Trophoblast cell (in vitro differentiated cells and primary cell): ENCODE measurements around the gene ZC3H12D.
"Not testable (repeated sequence)": the region's sequence is repeated elsewhere in the genome, so short reads cannot be mapped to it uniquely, and the experiment has no call there.

ENCODE experiments used
- DNase-seq, 2 donors: peaks; one replicate each; pipeline ENCODE4 v3.0.0-alpha.2; 2016
- H2AFZ ChIP-seq: 2 replicates; pipeline ENCODE4 v1.6.1; 2013; ENCODE audit warnings: low read length, moderate library complexity, mild to moderate bottlenecking; ENCODE audit not compliant: insufficient read depth, poor library complexity
- H2AK5ac ChIP-seq: 2 replicates; pipeline ENCODE4 v1.6.1; 2013; ENCODE audit warnings: mild to moderate bottlenecking, low read length
- H2BK120ac ChIP-seq: 2 replicates; pipeline ENCODE4 v1.6.1; 2013; ENCODE audit warnings: low read length, mild to moderate bottlenecking, moderate library complexity; ENCODE audit not compliant: insufficient read depth, poor library complexity
- H2BK12ac ChIP-seq: 2 replicates; pipeline ENCODE4 v1.6.1; 2013; ENCODE audit warnings: mild to moderate bottlenecking, low read length, moderate library complexity
- H2BK5ac ChIP-seq: 2 replicates; pipeline ENCODE4 v1.6.1; 2013; ENCODE audit warnings: low read length, low read depth, moderate library complexity, mild to moderate bottlenecking; ENCODE audit not compliant: poor library complexity
- H3K14ac ChIP-seq: 2 replicates; pipeline ENCODE4 v1.6.1; 2013; ENCODE audit warnings: mild to moderate bottlenecking, low read length
- H3K18ac ChIP-seq: 2 replicates; pipeline ENCODE4 v1.6.1; 2013; ENCODE audit warnings: mild to moderate bottlenecking, low read length
- H3K23ac ChIP-seq: 2 replicates; pipeline ENCODE4 v1.6.1; 2013; ENCODE audit warnings: low read length
- H3K27ac ChIP-seq: 2 replicates; pipeline ENCODE4 v1.5.1; 2013; ENCODE audit warnings: low read depth, mild to moderate bottlenecking, inconsistent platforms, low read length, moderate library complexity
- H3K27me3 ChIP-seq: 2 replicates; pipeline ENCODE4 v1.6.1; 2013; ENCODE audit warnings: inconsistent platforms, mild to moderate bottlenecking, low read length, moderate library complexity; ENCODE audit not compliant: insufficient read depth
- H3K36me3 ChIP-seq, 2 experiments: 1 replicate in 1 of 2; 2 replicates in 1 of 2; pipeline ENCODE4 v1.6.1; 2013; ENCODE audit warnings: low read length in 2 of 2, mild to moderate bottlenecking in 2 of 2, moderate library complexity in 1 of 2; ENCODE audit not compliant: insufficient read depth in 2 of 2, control insufficient read depth in 1 of 2
- H3K4ac ChIP-seq: 2 replicates; pipeline ENCODE4 v1.6.1; 2013; ENCODE audit warnings: low read depth, mild to moderate bottlenecking, low read length, moderate library complexity
- H3K4me1 ChIP-seq, 2 experiments: 1 replicate in 1 of 2; 2 replicates in 1 of 2; pipeline ENCODE4 v1.6.1; 2013; ENCODE audit warnings: low read length in 2 of 2, mild to moderate bottlenecking in 2 of 2, moderate library complexity in 1 of 2; ENCODE audit not compliant: insufficient read depth in 2 of 2, control insufficient read depth in 1 of 2
- H3K4me2 ChIP-seq: 2 replicates; pipeline ENCODE4 v1.6.1; 2013; ENCODE audit warnings: inconsistent platforms, mild to moderate bottlenecking, low read length, moderate library complexity
- H3K4me3 ChIP-seq: 2 replicates; pipeline ENCODE4 v1.5.1; 2013; ENCODE audit warnings: mild to moderate bottlenecking, low read depth, low read length, inconsistent platforms
- H3K79me1 ChIP-seq: one replicate; pipeline ENCODE4 v1.6.1; 2013; ENCODE audit warnings: low read length
- H3K79me2 ChIP-seq: 2 replicates; pipeline ENCODE4 v1.6.1; 2013; ENCODE audit warnings: low read length, mild to moderate bottlenecking; ENCODE audit not compliant: control insufficient read depth, insufficient read depth, poor library complexity
- H3K9ac ChIP-seq: 2 replicates; pipeline ENCODE4 v1.6.1; 2013; ENCODE audit warnings: mild to moderate bottlenecking, low read length
- H3K9me3 ChIP-seq: 2 replicates; pipeline ENCODE4 v1.6.1; 2013; ENCODE audit warnings: low read depth, mild to moderate bottlenecking, control low read depth, inconsistent platforms, low read length; ENCODE audit not compliant: insufficient read depth
- H4K12ac ChIP-seq: 2 replicates; pipeline ENCODE4 v1.6.1; 2013; ENCODE audit warnings: low read depth, mild to moderate bottlenecking, low read length, moderate library complexity
- H4K8ac ChIP-seq: 2 replicates; pipeline ENCODE4 v1.6.1; 2013; ENCODE audit warnings: low read depth, mild to moderate bottlenecking, low read length, moderate library complexity
- H4K91ac ChIP-seq: one replicate; pipeline ENCODE4 v1.6.1; 2013; ENCODE audit warnings: low read depth, mild to moderate bottlenecking, low read length, moderate library complexity
- WGBS: extraction: QIAGEN DNeasy Blood & Tissue Kit; methylation state at CpG from one replicate; pipeline ENCODE4 v1.1.7; 2013; ENCODE audit warnings: missing lambda C conversion rate; ENCODE audit not compliant: insufficient read length, insufficient coverage; ENCODE audit errors: extremely low coverage; 5-methylcytosine and 5-hydroxymethylcytosine counted together

Gene ZC3H12D

GRCh38 chr6:149497365-149497764 is 12.6 kb upstream of the ZC3H12D start:
- H4K8ac ChIP-seq, result no peak overlapping the region
- no peaks in the 10 kb centered on the region for H3K36me3 ChIP-seq
- no peak overlapping the region for H3K4me3 ChIP-seq
- no peak overlapping the region for H2AFZ ChIP-seq
- H3K18ac ChIP-seq, result no peak overlapping the region
- H2BK12ac ChIP-seq, result no peak overlapping the region
- H3K9ac ChIP-seq, result no peak overlapping the region
- H3K4me2 ChIP-seq, result no peak overlapping the region
- H3K79me1 ChIP-seq, result no peaks in the 10 kb centered on the region
- H2BK5ac ChIP-seq, result no peak overlapping the region
- no peaks in the 10 kb centered on the region for H3K9me3 ChIP-seq
- H2AK5ac ChIP-seq, result no peak overlapping the region
- H3K27ac ChIP-seq, result no peak overlapping the region
- H3K23ac ChIP-seq, result no peak overlapping the region
- no peak overlapping the region for H4K12ac ChIP-seq
- H2BK120ac ChIP-seq, result no peak overlapping the region
- no peaks in the 10 kb centered on the region for H3K79me2 ChIP-seq
- no peaks in the 10 kb centered on the region for H3K4me1 ChIP-seq
- H3K14ac ChIP-seq, result no peak overlapping the region
- no peak overlapping the region for H4K91ac ChIP-seq
- no peak overlapping the region for H3K4ac ChIP-seq
- DNase-seq, result no peak
- no CpG with 5 or more reads among the region's 2 CpGs for WGBS
- no peaks in the 10 kb centered on the region for H3K27me3 ChIP-seq

- H3K9me3 ChIP-seq, H2BK12ac ChIP-seq, H3K27ac ChIP-seq, H4K12ac ChIP-seq, H3K9ac ChIP-seq, H4K91ac ChIP-seq, H3K27me3 ChIP-seq, H3K4me2 ChIP-seq, H2AK5ac ChIP-seq, H2BK120ac ChIP-seq, H3K4me1 ChIP-seq, H3K79me2 ChIP-seq, H3K4me3 ChIP-seq, H3K18ac ChIP-seq, H3K4ac ChIP-seq, H2AFZ ChIP-seq, H2BK5ac ChIP-seq, H4K8ac ChIP-seq, H3K79me1 ChIP-seq, H3K23ac ChIP-seq, H3K14ac ChIP-seq, H3K36me3 ChIP-seq: not testable (repeated sequence)
- DNase-seq, result peak; percentile 79 to 86
- WGBS, result no CpG with 5 or more reads among the region's 6 CpGs
Measured at GRCh38 chr6:149496597-149496996, 11.8 kb upstream of the ZC3H12D start.

- not testable (repeated sequence) for H3K36me3 ChIP-seq, H4K12ac ChIP-seq, H4K8ac ChIP-seq, H3K9me3 ChIP-seq, H3K9ac ChIP-seq, DNase-seq, H2BK12ac ChIP-seq, H3K4me3 ChIP-seq, H3K23ac ChIP-seq, H3K4me2 ChIP-seq, H3K79me1 ChIP-seq, H3K4me1 ChIP-seq, H3K79me2 ChIP-seq, H2BK5ac ChIP-seq, H3K4ac ChIP-seq, H3K27ac ChIP-seq, H2AFZ ChIP-seq, H4K91ac ChIP-seq, H2BK120ac ChIP-seq, H3K27me3 ChIP-seq, H3K18ac ChIP-seq, H3K14ac ChIP-seq, H2AK5ac ChIP-seq
- WGBS, result no CpG with 5 or more reads among the region's 11 CpGs
Measured at GRCh38 chr6:149495349-149496016, 10.7 kb upstream of the ZC3H12D start.

- not testable (repeated sequence) for H2AK5ac ChIP-seq, H3K18ac ChIP-seq, H4K12ac ChIP-seq, H3K4me2 ChIP-seq, H3K14ac ChIP-seq, H2BK120ac ChIP-seq, H3K27ac ChIP-seq, H3K79me1 ChIP-seq, H4K8ac ChIP-seq, H3K27me3 ChIP-seq, H2AFZ ChIP-seq, H3K79me2 ChIP-seq, H2BK12ac ChIP-seq, H4K91ac ChIP-seq, H2BK5ac ChIP-seq, H3K4me1 ChIP-seq, H3K9me3 ChIP-seq, H3K36me3 ChIP-seq, H3K4me3 ChIP-seq, H3K4ac ChIP-seq, H3K9ac ChIP-seq, H3K23ac ChIP-seq
- peak; percentile 54 to 79 for DNase-seq
- WGBS, result no CpG with 5 or more reads among the region's 4 CpGs
Measured at GRCh38 chr6:149494810-149495209, 10.0 kb upstream of the ZC3H12D start.
